CD4-positive, alpha-beta T cell (primary cell): ENCODE data around the gene TMEFF1. TPM values are rescaled to one million over a fixed set of nuclear protein-coding genes. Genes with fewer than 3 reads are reported as not detected.

Source experiments
- ATAC-seq: fragments of 200-7000 bp; cut with Tn5 transposase; one replicate; pipeline ENCODE4 v1.10.0; 2022; ENCODE audit warnings: mild to moderate bottlenecking; ENCODE audit not compliant: poor library complexity
- CTCF ChIA-PET: fragments of 350-600 bp; sonication (Branson Sonifier 250); formaldehyde crosslinking; loops from one replicate; lab custom pipeline; 2021; ENCODE audit warnings: antibody characterized with exemption, inconsistent platforms; lab: Charles Lee
- POLR2A ChIA-PET: fragments of 350-600 bp; sonication (Branson Sonifier 250); formaldehyde crosslinking; loops from one replicate; lab custom pipeline; 2021; ENCODE audit warnings: antibody characterized with exemption, inconsistent platforms; lab: Charles Lee
- DNase-seq, 14 experiments: peaks; one replicate each; pipeline ENCODE4 v3.0.0-alpha.2; 2013 to 2020; ENCODE audit warnings: mixed read lengths in 2 of 14
- H3K27ac ChIP-seq, 2 donors: one replicate each; pipeline versions ENCODE4 v1.5.1 to v1.7.0; 2013; ENCODE audit warnings: low read length in 2 of 2, low read depth in 1 of 2, mild to moderate bottlenecking in 1 of 2
- H3K27me3 ChIP-seq, 2 experiments: 1 replicate in 1 of 2; 2 replicates in 1 of 2; pipeline versions ENCODE4 v1.6.1 to v1.7.0; 2013; ENCODE audit warnings: low read length in 2 of 2, control low read depth in 1 of 2, mild to moderate bottlenecking in 1 of 2, moderate library complexity in 1 of 2; ENCODE audit not compliant: insufficient read depth in 2 of 2, control insufficient read depth in 1 of 2
- H3K36me3 ChIP-seq: one replicate; pipeline ENCODE4 v1.6.1; 2013; ENCODE audit warnings: low read length, control low read depth; ENCODE audit not compliant: insufficient read depth
- H3K4me1 ChIP-seq: one replicate; pipeline ENCODE4 v1.6.1; 2013; ENCODE audit warnings: low read length, control low read depth; ENCODE audit not compliant: insufficient read depth
- H3K4me3 ChIP-seq: one replicate; pipeline ENCODE4 v1.5.1; 2013; ENCODE audit warnings: mild to moderate bottlenecking, low read length, moderate library complexity
- H3K9me3 ChIP-seq, 2 experiments: 1 replicate in 1 of 2; 2 replicates in 1 of 2; pipeline versions ENCODE4 v1.6.1 to v1.7.0; 2013; ENCODE audit warnings: low read length in 2 of 2, mild to moderate bottlenecking in 2 of 2, control low read depth in 1 of 2, moderate library complexity in 1 of 2; ENCODE audit not compliant: control insufficient read depth in 1 of 2, insufficient read depth in 1 of 2
- H3K27ac Mint-ChIP-seq: one replicate; pipeline ENCODE4 v1.8.0; 2020; ENCODE audit warnings: mixed read lengths
- H3K27me3 Mint-ChIP-seq: one replicate; pipeline ENCODE4 v1.8.0; 2021; ENCODE audit warnings: mixed read lengths
- H3K36me3 Mint-ChIP-seq: one replicate; pipeline ENCODE4 v1.8.0; 2021; ENCODE audit warnings: low read depth, mixed read lengths
- H3K4me1 Mint-ChIP-seq: one replicate; pipeline ENCODE4 v1.8.0; 2021; ENCODE audit warnings: low read depth, mixed read lengths
- H3K4me3 Mint-ChIP-seq: one replicate; pipeline ENCODE4 v1.8.0; 2020; ENCODE audit warnings: mild to moderate bottlenecking, mixed read lengths
- H3K9me3 Mint-ChIP-seq: one replicate; pipeline ENCODE4 v1.8.0; 2020; ENCODE audit warnings: mixed read lengths
- intact Hi-C, 2 experiments: fragments of 100-400 bp; cut with DNase I in 1 of 2; cut with micrococcal nuclease in 1 of 2; formaldehyde crosslinking; loops; one replicate each; pipeline versions ENCODE4 v1.15.1 to v1.9.0; 2023 to 2025; cut with DNase I, micrococcal nuclease
- total RNA-seq, 174 experiments: library from RNA in 2 of 174; stranded (reverse) in 2 of 174; gene quantifications; one replicate each; pipeline ENCODE4 v1.2.3 and lab custom pipeline; 2021 to 2026
- TF ChIP-seq, protein P1 (sequence below): fragments of 200-600 bp; IDR thresholded peaks from one replicate; pipeline ENCODE4 v1.8.0; 2022; ENCODE audit warnings: antibody characterized with exemption, mild to moderate bottlenecking

TMEFF1 gene
- total RNA-seq, 2 experiments from 2014 or later, result not detected

DNA sequence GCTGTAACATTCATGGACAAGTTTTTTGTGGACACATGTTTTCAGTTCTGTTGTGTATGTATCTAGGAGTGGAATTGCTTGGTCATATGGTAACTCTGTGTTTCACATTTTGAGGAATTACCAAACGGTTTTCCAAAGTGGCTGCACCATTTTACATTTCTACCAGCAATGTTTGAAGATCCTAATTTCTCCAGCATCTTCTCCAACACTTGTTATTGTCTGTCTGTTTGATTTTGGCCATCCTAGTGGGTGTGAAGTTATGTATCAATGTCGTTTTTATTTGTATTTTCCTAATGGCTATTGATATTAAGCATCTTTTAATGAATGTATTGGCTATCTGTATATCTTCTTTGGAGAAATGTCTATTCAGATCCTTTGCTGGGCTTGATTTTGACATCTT, 6.9 kb downstream of the TMEFF1 start:
- no peaks in the 10 kb centered on the region for H3K4me1 Mint-ChIP-seq
- DNase-seq (no peak), ATAC-seq (no peak)
- intact Hi-C loops, result no loop called here
- TF ChIP-seq, protein P1, sequence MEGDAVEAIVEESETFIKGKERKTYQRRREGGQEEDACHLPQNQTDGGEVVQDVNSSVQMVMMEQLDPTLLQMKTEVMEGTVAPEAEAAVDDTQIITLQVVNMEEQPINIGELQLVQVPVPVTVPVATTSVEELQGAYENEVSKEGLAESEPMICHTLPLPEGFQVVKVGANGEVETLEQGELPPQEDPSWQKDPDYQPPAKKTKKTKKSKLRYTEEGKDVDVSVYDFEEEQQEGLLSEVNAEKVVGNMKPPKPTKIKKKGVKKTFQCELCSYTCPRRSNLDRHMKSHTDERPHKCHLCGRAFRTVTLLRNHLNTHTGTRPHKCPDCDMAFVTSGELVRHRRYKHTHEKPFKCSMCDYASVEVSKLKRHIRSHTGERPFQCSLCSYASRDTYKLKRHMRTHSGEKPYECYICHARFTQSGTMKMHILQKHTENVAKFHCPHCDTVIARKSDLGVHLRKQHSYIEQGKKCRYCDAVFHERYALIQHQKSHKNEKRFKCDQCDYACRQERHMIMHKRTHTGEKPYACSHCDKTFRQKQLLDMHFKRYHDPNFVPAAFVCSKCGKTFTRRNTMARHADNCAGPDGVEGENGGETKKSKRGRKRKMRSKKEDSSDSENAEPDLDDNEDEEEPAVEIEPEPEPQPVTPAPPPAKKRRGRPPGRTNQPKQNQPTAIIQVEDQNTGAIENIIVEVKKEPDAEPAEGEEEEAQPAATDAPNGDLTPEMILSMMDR, result no peak
- Histone ChIP-seq H3K27me3 (peaks cover 6 to 8% of the 10 kb centered on the region in 2 experiments), H3K4me1 (no peaks in the 10 kb centered on the region), H3K9me3 (no peaks in the 10 kb centered on the region), H3K4me3 (no peak overlapping the region), H3K36me3 (no peaks in the 10 kb centered on the region), H3K27ac (no peak overlapping the region)
- H3K9me3 Mint-ChIP-seq, result no peaks in the 10 kb centered on the region
- H3K36me3 Mint-ChIP-seq, result no peaks in the 10 kb centered on the region
- H3K27me3 Mint-ChIP-seq, result peaks cover 47% of the 10 kb centered on the region
- CTCF ChIA-PET, result no interaction called here
- no peak overlapping the region for H3K27ac Mint-ChIP-seq
- POLR2A ChIA-PET, result no interaction called here
- H3K4me3 Mint-ChIP-seq, result no peak overlapping the region

DNA sequence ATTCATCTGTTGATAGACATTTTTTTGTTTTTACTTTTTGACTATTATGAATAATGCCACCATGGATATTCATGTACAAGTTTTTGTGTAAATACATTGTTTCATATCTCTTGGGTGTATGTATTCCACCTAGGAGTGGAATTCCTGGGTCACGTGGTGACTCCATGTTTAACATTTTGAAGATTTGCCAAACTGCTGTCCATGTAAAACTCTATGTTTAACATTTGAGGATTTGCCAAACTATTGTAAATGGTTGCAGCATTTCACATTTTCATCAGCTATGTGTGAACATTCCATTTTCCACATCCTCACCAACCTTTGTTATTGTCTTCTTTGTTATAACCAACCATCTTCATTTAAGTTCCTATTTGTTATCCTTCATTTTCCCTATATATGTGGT, 12.2 kb downstream of the TMEFF1 start:
- DNase-seq (no peak), ATAC-seq (no peak)
- Mint-ChIP-seq H3K36me3 (no peaks in the 10 kb centered on the region), H3K9me3 (no peaks in the 10 kb centered on the region), H3K4me1 (no peaks in the 10 kb centered on the region), H3K27me3 (peaks cover 12% of the 10 kb centered on the region), H3K27ac (no peak overlapping the region), H3K4me3 (no peak overlapping the region)
- Histone ChIP-seq H3K27me3 (no peaks in the 10 kb centered on the region), H3K4me3 (no peak overlapping the region), H3K4me1 (no peaks in the 10 kb centered on the region), H3K27ac (no peak overlapping the region), H3K36me3 (no peaks in the 10 kb centered on the region), H3K9me3 (no peaks in the 10 kb centered on the region)
- CTCF ChIA-PET, result no interaction called here
- POLR2A ChIA-PET, result no interaction called here
- intact Hi-C loops, result no loop called here
- TF ChIP-seq, protein P1, result no peak

DNA sequence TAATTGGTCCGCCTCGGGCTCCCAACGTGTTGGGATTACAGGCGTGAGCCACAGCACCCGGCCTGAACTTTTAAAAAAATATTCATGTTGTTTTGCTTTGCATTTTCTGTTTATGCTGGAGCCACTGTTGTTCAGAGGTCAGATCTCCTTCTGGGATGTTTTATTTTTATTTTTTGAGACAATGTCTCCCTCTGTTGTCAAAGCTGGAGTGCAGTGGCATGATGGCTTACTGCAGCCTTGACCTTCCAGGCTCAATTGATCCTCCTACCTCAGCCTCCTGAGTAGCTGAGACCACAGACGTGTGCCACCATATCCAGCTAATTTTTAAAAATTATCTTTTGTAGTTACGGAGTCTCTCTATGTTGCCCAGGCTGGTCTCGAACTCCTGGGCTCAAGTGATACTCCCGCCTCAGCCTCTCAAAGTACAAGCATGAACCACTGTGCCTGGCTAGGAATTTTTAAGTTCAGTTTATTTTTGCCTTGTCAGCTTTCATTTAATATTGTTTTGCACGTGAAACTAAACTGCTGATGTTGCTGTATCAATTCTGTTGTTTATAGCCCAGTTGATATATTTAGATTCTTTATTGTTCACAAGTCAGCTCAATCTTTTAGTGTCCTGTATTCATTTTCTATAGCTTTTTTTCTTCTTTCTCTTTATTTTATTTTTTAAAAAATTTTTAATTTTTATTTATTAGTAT, 13.7 kb downstream of the TMEFF1 start:
- H3K27me3 ChIP-seq, result no peaks in the 10 kb centered on the region
- ChIA-PET POLR2A (no interaction called here), CTCF (no interaction called here)
- H3K4me3 ChIP-seq, result no peak overlapping the region
- H3K9me3 ChIP-seq, result no peaks in the 10 kb centered on the region
- no peak for ATAC-seq
- Mint-ChIP-seq H3K27me3 (peaks cover 6% of the 10 kb centered on the region), H3K36me3 (no peaks in the 10 kb centered on the region), H3K9me3 (no peaks in the 10 kb centered on the region), H3K27ac (no peak overlapping the region), H3K4me3 (no peak overlapping the region), H3K4me1 (no peaks in the 10 kb centered on the region)
- TF ChIP-seq, protein P1, result no peak
- H3K27ac ChIP-seq, result no peak overlapping the region
- H3K36me3 ChIP-seq, result no peaks in the 10 kb centered on the region
- intact Hi-C loops, result no loop called here
- no peak for DNase-seq
- H3K4me1 ChIP-seq, result no peaks in the 10 kb centered on the region
